BJ (cell line): ENCODE results near the gene WNT7A. TPM values are rescaled to one million over a fixed set of nuclear protein-coding genes. Genes with fewer than 3 reads are reported as not detected.

Source experiments
- CTCF ChIA-PET: fragments of 350-600 bp; formaldehyde crosslinking; extraction: SDS; loops from one replicate; lab custom pipeline; 2021; ENCODE audit warnings: antibody characterized with exemption, inconsistent platforms; lab: Yijun Ruan, JAX
- POLR2A ChIA-PET: fragments of 300-600 bp; sonication (Branson Sonifier 250); formaldehyde crosslinking; extraction: SDS; loops from one replicate; lab custom pipeline; 2021; ENCODE audit warnings: antibody characterized with exemption; lab: Charles Lee
- DNase-seq: peaks from one replicate; pipeline ENCODE4 v3.0.0-alpha.2; 2011; ENCODE audit warnings: low read depth
- H3K27me3 ChIP-seq: 2 replicates; pipeline ENCODE4 v1.6.0; 2011; ENCODE audit warnings: low read length; ENCODE audit not compliant: control insufficient read depth, insufficient read depth
- H3K36me3 ChIP-seq: 2 replicates; pipeline ENCODE4 v1.5.1; 2011; ENCODE audit warnings: low read length; ENCODE audit not compliant: control insufficient read depth, insufficient read depth
- H3K4me3 ChIP-seq: 2 replicates; pipeline ENCODE4 v1.5.1; 2011; ENCODE audit warnings: low read depth, mild to moderate bottlenecking, control low read depth, low read length
- CTCF ChIP-seq: IDR thresholded peaks from 2 replicates; pipeline ENCODE4 v1.5.1; 2011; ENCODE audit warnings: low read depth, mild to moderate bottlenecking, control low read depth, inconsistent platforms, low read length, moderate library complexity; ENCODE audit not compliant: insufficient read depth
- polyA plus RNA-seq: library from polyadenylated mRNA; depleted of rRNA; stranded (reverse); fragments of >200 nt; gene quantifications from 2 replicates; pipeline ENCODE4 v1.2.3, GENCODE V29; 2011

WNT7A gene
- polyA plus RNA-seq, 1 experiment = not detected

- no peaks in the 10 kb centered on the region for H3K27me3 ChIP-seq
- no peaks in the 10 kb centered on the region for H3K36me3 ChIP-seq
- CTCF ChIA-PET = no interaction called here
- H3K4me3 ChIP-seq = no peak overlapping the region
- no peak for DNase-seq
- TF ChIP-seq CTCF = no peak
- POLR2A ChIA-PET = no interaction called here
Measured at GRCh38 chr3:13837751-13838150, 42.1 kb downstream of the WNT7A start.

- no peak overlapping the region for H3K4me3 ChIP-seq
- H3K36me3 ChIP-seq = no peaks in the 10 kb centered on the region
- no peak for TF ChIP-seq CTCF
- POLR2A ChIA-PET = no interaction called here
- DNase-seq = no peak
- CTCF ChIA-PET = no interaction called here
- H3K27me3 ChIP-seq = no peaks in the 10 kb centered on the region
Measured at GRCh38 chr3:13836658-13837587, 42.9 kb downstream of the WNT7A start.

GRCh38 chr3:13835246-13835645 lies 44.6 kb downstream of the WNT7A start:
- DNase-seq = no peak
- POLR2A ChIA-PET = no interaction called here
- Histone ChIP-seq H3K27me3 (no peaks in the 10 kb centered on the region), H3K4me3 (no peak overlapping the region), H3K36me3 (no peaks in the 10 kb centered on the region)
- CTCF ChIA-PET = no interaction called here
- no peak for TF ChIP-seq CTCF

GRCh38 chr3:13834258-13835035 lies 45.4 kb downstream of the WNT7A start:
- no peak for DNase-seq
- CTCF ChIA-PET = interaction anchor here (0.6 kb wide), 1 partner anchor 72 kb away, joined by 3 read pairs; no protein-coding TSS in a partner anchor

More at GRCh38 chr3:13834258-13835035, 45.4 kb downstream of the WNT7A start:
- Histone ChIP-seq H3K4me3 (no peak overlapping the region), H3K36me3 (no peaks in the 10 kb centered on the region), H3K27me3 (no peaks in the 10 kb centered on the region)
- TF ChIP-seq CTCF = no peak
- POLR2A ChIA-PET = no interaction called here
